ENCODE results near the gene ADGRG6. TPM values are rescaled to one million over a fixed set of nuclear protein-coding genes. Genes with fewer than 3 reads are reported as not detected.

The ADGRG6 gene
- total and polyA plus RNA-seq, 2 donors (not counting 1 experiment from before 2014, with no cell fraction given), result 0.03 TPM; not detected in 1

DNA sequence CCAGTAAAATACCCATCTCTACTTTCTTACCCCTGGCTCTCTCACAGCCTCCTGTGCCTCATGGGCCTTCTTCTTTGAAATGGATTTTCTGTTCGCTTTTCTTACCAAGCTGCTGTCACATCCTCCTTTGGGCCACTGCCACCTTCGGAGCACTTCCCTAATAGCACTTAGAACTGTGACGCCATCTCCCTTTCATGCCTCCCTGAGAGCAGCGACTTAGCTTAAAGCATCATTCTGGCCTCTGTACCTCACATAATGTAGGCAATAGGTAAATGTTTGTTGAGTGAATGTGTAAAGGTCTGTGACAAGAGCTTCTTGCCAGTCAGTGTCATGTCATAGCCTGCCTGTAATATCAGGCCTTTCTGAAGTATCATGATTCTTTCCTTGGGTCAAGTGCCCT, 78.8 kb downstream of the ADGRG6 start:
- no peak overlapping the region for H3K27ac Mint-ChIP-seq
- Histone ChIP-seq H3K27me3 (replicated peaks in 1 of 4; ENCODE audit: control extremely low read depth in 1 of 4, control insufficient read depth in 3 of 4, insufficient read depth in 4 of 4, low read length in 3 of 4) (no peaks in the 10 kb centered on the region), H3K9me3 (ENCODE audit: control extremely low read depth in 1 of 3, control insufficient read depth in 2 of 3, insufficient read depth in 1 of 3, low read length in 2 of 3) (no peaks in the 10 kb centered on the region), H3K36me3 (replicated peaks in 1 of 2; ENCODE audit: control extremely low read depth in 1 of 2, control insufficient read depth in 1 of 2, extremely low read depth in 1 of 2, insufficient read depth in 2 of 2, low read length in 1 of 2) (no peaks in the 10 kb centered on the region), H3K4me3 (ENCODE audit: control extremely low read depth in 1 of 5, extremely low read depth in 1 of 5, insufficient read depth in 1 of 5, low read depth in 2 of 5, low read length in 4 of 5) (no peak overlapping the region), H3K79me2 (ENCODE audit: control insufficient read depth, insufficient read depth, low read length) (no peaks in the 10 kb centered on the region), H3K27ac (ENCODE audit: low read length in 2 of 2) (no peak overlapping the region), H3K9ac (ENCODE audit: low read length) (no peak overlapping the region), H3K4me1 (ENCODE audit: control insufficient read depth in 2 of 2, insufficient read depth in 2 of 2, low read length in 2 of 2) (no peaks in the 10 kb centered on the region), H3K4me2 (replicated peaks; ENCODE audit: low read depth, low read length, poor library complexity, severe bottlenecking) (no peak overlapping the region), H4K20me1 (ENCODE audit: control insufficient read depth, insufficient read depth, low read length, poor library complexity, severe bottlenecking) (no peaks in the 10 kb centered on the region), H2AFZ (ENCODE audit: insufficient read depth, low read depth, low read length, poor library complexity, severe bottlenecking) (no peak overlapping the region)
- POLR2A ChIA-PET, result no interaction called here
- DNase-seq (no peak), ATAC-seq (ENCODE audit: low read depth) (no peak)
- H3K9me3 Mint-ChIP-seq (ENCODE audit: insufficient read depth), result no peaks in the 10 kb centered on the region
- no peak for TF ChIP-seq EZH2 (IDR thresholded peaks at IDR 0.05; ENCODE audit: borderline replicate concordance, insufficient read depth, low read depth, low read length, poor library complexity, severe bottlenecking)
- TF ChIP-seq, protein P1, sequence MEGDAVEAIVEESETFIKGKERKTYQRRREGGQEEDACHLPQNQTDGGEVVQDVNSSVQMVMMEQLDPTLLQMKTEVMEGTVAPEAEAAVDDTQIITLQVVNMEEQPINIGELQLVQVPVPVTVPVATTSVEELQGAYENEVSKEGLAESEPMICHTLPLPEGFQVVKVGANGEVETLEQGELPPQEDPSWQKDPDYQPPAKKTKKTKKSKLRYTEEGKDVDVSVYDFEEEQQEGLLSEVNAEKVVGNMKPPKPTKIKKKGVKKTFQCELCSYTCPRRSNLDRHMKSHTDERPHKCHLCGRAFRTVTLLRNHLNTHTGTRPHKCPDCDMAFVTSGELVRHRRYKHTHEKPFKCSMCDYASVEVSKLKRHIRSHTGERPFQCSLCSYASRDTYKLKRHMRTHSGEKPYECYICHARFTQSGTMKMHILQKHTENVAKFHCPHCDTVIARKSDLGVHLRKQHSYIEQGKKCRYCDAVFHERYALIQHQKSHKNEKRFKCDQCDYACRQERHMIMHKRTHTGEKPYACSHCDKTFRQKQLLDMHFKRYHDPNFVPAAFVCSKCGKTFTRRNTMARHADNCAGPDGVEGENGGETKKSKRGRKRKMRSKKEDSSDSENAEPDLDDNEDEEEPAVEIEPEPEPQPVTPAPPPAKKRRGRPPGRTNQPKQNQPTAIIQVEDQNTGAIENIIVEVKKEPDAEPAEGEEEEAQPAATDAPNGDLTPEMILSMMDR (IDR thresholded peaks at IDR 0.05), result no peak
- 67% methylated on average over 3 of the region's 4 CpGs for WGBS (ENCODE audit: insufficient coverage)
- intact Hi-C loops (cut with micrococcal nuclease), result no loop called here
- H3K27me3 Mint-ChIP-seq, result no peaks in the 10 kb centered on the region
- H3K4me3 Mint-ChIP-seq, result no peak overlapping the region
- H3K4me1 Mint-ChIP-seq, result no peaks in the 10 kb centered on the region
- CTCF ChIA-PET, result no interaction called here

DNA sequence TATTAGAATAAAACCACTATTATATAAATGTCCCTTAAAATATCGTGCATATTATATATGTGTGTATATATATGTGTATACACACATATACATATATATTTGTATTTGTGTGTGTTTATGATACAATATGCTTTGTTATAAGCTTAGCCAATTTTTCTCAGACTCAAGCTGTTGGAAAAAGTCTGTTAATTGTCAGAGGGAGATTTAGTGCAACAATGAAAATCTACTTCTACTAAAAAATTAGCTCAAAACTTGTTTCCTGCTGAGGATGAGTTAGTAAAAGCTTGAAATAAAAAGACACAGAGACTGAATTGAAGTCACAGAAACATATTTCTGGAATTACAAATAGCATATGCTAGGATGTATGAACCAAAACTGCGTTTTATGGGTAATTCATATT, 79.4 kb downstream of the ADGRG6 start:
- intact Hi-C loops (cut with micrococcal nuclease), result no loop called here
- H3K9me3 ChIP-seq (ENCODE audit: control extremely low read depth in 1 of 3, control insufficient read depth in 2 of 3, insufficient read depth in 1 of 3, low read length in 2 of 3), result no peaks in the 10 kb centered on the region
- no peaks in the 10 kb centered on the region for H3K36me3 ChIP-seq (replicated peaks in 1 of 2; ENCODE audit: control extremely low read depth in 1 of 2, control insufficient read depth in 1 of 2, extremely low read depth in 1 of 2, insufficient read depth in 2 of 2, low read length in 1 of 2)
- no CpG with 5 or more reads among the region's 2 CpGs for WGBS (ENCODE audit: insufficient coverage)
- Mint-ChIP-seq H3K4me1 (no peaks in the 10 kb centered on the region), H3K27me3 (no peaks in the 10 kb centered on the region), H3K9me3 (ENCODE audit: insufficient read depth) (no peaks in the 10 kb centered on the region), H3K27ac (no peak overlapping the region), H3K4me3 (no peak overlapping the region)
- no peak overlapping the region for H3K4me2 ChIP-seq (replicated peaks; ENCODE audit: low read depth, low read length, poor library complexity, severe bottlenecking)
- H3K27me3 ChIP-seq (replicated peaks in 1 of 4; ENCODE audit: control extremely low read depth in 1 of 4, control insufficient read depth in 3 of 4, insufficient read depth in 4 of 4, low read length in 3 of 4), result no peaks in the 10 kb centered on the region
- no peak overlapping the region for H3K4me3 ChIP-seq (ENCODE audit: control extremely low read depth in 1 of 5, extremely low read depth in 1 of 5, insufficient read depth in 1 of 5, low read depth in 2 of 5, low read length in 4 of 5)
- CTCF ChIA-PET, result no interaction called here
- no peak overlapping the region for H3K27ac ChIP-seq (ENCODE audit: low read length in 2 of 2)
- TF ChIP-seq EZH2 (IDR thresholded peaks at IDR 0.05; ENCODE audit: borderline replicate concordance, insufficient read depth, low read depth, low read length, poor library complexity, severe bottlenecking), result no peak
- TF ChIP-seq, protein P1 (IDR thresholded peaks at IDR 0.05), result no peak
- H3K79me2 ChIP-seq (ENCODE audit: control insufficient read depth, insufficient read depth, low read length), result no peaks in the 10 kb centered on the region
- POLR2A ChIA-PET, result no interaction called here
- no peaks in the 10 kb centered on the region for H3K4me1 ChIP-seq (ENCODE audit: control insufficient read depth in 2 of 2, insufficient read depth in 2 of 2, low read length in 2 of 2)
- H4K20me1 ChIP-seq (ENCODE audit: control insufficient read depth, insufficient read depth, low read length, poor library complexity, severe bottlenecking), result no peaks in the 10 kb centered on the region
- H2AFZ ChIP-seq (ENCODE audit: insufficient read depth, low read depth, low read length, poor library complexity, severe bottlenecking), result no peak overlapping the region
- ATAC-seq (ENCODE audit: low read depth) (no peak), DNase-seq (no peak)
- no peak overlapping the region for H3K9ac ChIP-seq (ENCODE audit: low read length)

Measured in B cell (primary cell).